SH-SY5Y (cell line): Measurements from ENCODE around the gene DACH1.

Experiments
- GATA2 ChIP-seq: IDR thresholded peaks from 2 replicates; pipeline ENCODE4 v1.6.1; 2011; ENCODE audit warnings: mild to moderate bottlenecking, low read depth, low read length
- GATA3 ChIP-seq: IDR thresholded peaks from 2 replicates; pipeline ENCODE4 v1.6.1; 2011; ENCODE audit warnings: low read depth, mild to moderate bottlenecking, low read length, moderate library complexity

DNA sequence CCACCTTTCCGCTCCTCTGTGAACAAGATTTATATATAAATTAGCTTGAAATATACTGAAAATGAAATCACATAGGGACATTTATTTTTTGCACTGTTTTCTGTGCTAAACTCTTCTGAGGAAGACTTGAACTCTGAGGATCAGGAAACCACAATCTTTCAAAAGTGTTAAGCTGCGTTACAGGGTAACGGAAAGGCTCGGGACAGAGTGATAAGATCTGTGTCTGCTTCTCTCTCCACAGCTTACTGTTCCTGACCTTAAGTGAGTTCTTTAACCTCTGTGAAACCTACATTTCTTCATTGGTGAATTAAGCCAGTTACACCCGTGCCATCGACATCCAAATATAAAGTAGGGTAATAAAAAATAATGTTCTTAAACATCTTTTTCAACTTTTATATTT is 38.9 kb downstream of the DACH1 start:
- TF ChIP-seq GATA2 (no peak), GATA3 (no peak)
